NCI-H2029 treated with DMSO at 0.1 percent for 48 hours (cell line): ENCODE measurements around the gene PALM.

Source experiments
- DNase-seq: peaks from one replicate; lab custom pipeline; 2025; lab: John Stamatoyannopoulos, UW

PALM gene

GRCh38 chr19:752652-753517 is 44.1 kb downstream of the PALM start:
- DNase-seq: no peak

GRCh38 chr19:754530-754929 is 45.8 kb downstream of the PALM start:
- no peak for DNase-seq

- no peak for DNase-seq
Observed at GRCh38 chr19:755063-755462, 46.3 kb downstream of the PALM start.

- DNase-seq: no peak
Observed at GRCh38 chr19:756236-756635, 47.5 kb downstream of the PALM start.

GRCh38 chr19:756821-757688 is 48.3 kb downstream of the PALM start:
- DNase-seq: no peak

GRCh38 chr19:757811-758668 is 49.3 kb downstream of the PALM start:
- no peak for DNase-seq

- DNase-seq: no peak
Observed at GRCh38 chr19:763181-763580, 54.4 kb downstream of the PALM start.

GRCh38 chr19:763869-764268 is 55.1 kb downstream of the PALM start:
- DNase-seq: no peak

GRCh38 chr19:764301-764700 is 55.6 kb downstream of the PALM start:
- DNase-seq: no peak

- no peak for DNase-seq
Observed at GRCh38 chr19:765179-765738, 56.5 kb downstream of the PALM start.

GRCh38 chr19:768424-768823 is 59.7 kb downstream of the PALM start:
- DNase-seq: no peak

- no peak for DNase-seq
Observed at GRCh38 chr19:769616-770015, 60.9 kb downstream of the PALM start.

GRCh38 chr19:771332-771785 is 62.6 kb downstream of the PALM start:
- no peak for DNase-seq

GRCh38 chr19:772063-772462 is 63.3 kb downstream of the PALM start:
- DNase-seq: no peak

- no peak for DNase-seq
Observed at GRCh38 chr19:772730-773436, 64.1 kb downstream of the PALM start.

GRCh38 chr19:776549-776948 is 67.8 kb downstream of the PALM start:
- no peak for DNase-seq

GRCh38 chr19:778910-779653 is 70.3 kb downstream of the PALM start:
- no peak for DNase-seq

GRCh38 chr19:780935-781334 is 72.2 kb downstream of the PALM start:
- no peak for DNase-seq

GRCh38 chr19:781800-782184 is 73.1 kb downstream of the PALM start:
- no peak for DNase-seq

- no peak for DNase-seq
Observed at GRCh38 chr19:782185-782877, 73.6 kb downstream of the PALM start.
